ENCODE results near the gene IFT74.
"Not testable (repeated sequence)": the region's sequence is repeated elsewhere in the genome, so short reads cannot be mapped to it uniquely, and the experiment has no call there.

Gene IFT74

DNA sequence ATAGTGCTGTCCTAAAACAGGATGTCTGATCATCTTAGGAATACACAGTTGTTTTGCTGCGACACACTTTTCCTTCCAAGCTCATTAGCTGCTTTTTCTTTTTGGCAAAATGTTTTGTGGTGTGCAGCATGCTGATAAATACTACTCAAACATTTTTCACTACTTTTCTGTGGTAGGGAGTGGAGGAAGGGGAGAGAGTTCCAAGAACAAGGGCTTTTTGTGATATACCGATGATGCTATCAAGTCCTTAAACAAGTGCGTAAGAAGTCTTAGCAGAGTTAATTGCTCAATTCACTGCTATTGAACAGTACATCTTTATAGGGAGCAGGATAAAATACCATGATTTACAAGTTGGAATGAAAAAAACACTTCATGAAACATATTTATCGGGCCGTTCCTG lies 129.2 kb downstream of the IFT74 start:
- DNase-seq: no peak

DNA sequence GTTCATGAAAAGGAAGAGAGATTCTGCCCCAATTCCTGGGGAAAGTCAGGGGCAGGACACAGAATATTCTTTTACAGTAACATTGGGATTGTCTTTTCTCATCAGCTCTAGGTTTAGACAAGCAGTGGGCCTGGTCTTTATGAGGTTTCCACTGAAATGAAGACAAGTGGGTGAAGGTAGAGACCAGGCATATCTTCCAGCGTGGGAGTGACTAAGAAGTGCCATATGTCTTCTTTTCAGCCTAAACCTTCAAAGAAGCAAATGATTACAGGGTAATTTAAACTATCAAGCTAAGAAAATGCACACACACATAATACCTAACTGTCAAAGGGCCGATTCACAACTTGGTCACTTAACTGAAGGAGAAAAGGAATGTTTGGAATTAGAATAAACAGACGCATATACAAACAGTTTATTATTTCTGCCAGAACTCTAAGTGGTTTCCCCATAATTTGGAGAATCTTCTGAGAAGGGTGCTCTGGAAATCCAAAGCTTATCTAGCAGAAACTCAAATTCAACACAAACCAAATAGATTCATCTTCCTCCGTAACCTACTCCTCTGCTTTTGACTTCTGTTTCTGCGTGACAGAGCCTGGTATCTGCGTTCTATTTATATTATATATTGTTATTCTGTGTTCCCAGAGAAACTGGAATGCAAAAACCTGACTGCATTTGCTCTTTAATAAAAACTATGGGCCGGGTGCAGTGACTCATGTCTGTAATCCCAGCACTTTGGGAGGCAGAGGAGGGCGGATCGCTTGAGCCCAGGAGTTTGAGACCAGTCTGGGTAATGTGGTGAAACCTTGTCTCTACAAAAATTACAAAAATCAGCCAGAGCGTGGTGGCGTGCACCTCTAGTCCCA lies 130.8 kb downstream of the IFT74 start:
- no peak for DNase-seq

DNA sequence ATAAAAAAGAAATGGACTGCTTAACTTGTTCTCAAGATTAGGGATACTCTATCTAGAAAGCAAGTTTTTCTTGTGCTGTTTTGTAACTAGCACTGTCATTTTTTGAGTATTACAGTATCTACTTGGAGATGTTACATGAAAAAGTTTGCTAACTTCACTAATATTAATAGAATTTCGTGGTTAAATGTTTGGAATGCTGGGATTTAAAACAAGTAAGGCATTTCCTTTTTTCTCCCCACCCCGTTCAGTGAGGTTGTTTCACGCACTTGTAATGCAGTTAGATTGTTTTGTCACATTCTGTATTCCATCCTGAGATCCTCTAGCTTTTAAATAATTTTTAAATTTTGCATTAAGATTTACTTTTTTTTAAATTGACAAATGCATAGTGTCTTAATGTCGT lies 132.8 kb downstream of the IFT74 start:
- DNase-seq: no peak

DNA sequence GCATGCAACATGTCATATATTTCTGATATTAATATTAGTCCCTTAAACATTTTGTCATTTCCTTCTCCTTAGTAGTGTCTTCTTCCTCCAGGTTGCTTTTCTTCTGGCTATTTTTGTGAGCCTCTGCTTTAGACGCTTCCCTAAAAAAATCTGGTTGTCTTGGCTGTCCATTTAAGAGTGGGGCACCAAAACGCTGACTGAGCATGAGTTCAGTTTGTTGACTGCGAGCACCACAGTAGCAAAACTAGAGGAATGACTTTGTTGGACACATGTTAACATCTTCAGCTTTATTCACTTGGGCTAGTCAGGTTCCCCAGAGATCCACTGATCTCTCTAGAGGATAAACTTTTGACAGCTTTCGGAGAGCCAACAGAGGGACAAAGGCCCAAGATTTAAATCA lies 133.5 kb downstream of the IFT74 start:
- DNase-seq: no peak

DNA sequence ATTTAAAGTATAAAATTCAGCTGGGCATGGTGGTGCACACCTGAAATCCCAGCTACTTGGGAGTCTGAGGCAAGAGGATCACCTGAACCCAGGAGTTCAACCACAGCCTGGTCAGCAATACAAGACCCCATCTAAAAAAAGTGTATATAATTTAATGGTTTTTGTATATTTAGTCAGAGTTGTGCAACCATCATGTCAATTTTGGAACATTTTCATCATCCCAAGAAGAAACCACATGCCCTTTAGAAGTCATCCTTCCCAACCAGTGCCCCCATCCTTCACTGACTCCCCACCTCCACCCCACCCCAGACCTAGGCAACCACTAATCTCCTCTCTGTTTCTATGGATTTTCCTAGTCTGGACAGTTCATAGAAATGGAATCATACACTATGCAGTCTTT lies 134.0 kb downstream of the IFT74 start:
- no peak for DNase-seq

DNA sequence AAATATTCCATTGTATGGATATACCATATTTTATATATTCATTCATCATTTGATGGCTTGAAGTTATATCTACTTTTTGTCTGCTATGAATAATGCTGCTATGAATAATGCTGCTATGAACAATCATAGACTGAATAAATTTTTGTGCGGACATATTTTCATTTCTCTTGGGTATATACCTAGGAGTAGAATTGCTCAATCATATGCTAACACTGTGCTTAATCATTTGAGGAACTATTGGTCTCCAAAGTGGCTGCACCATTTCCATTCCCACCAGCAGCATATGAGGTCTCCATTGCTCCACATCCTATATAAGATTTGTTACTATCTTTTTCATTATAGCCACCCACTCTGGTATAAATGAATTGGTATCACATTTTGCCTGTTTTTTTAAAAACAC lies 134.5 kb downstream of the IFT74 start:
- DNase-seq: no peak

DNA sequence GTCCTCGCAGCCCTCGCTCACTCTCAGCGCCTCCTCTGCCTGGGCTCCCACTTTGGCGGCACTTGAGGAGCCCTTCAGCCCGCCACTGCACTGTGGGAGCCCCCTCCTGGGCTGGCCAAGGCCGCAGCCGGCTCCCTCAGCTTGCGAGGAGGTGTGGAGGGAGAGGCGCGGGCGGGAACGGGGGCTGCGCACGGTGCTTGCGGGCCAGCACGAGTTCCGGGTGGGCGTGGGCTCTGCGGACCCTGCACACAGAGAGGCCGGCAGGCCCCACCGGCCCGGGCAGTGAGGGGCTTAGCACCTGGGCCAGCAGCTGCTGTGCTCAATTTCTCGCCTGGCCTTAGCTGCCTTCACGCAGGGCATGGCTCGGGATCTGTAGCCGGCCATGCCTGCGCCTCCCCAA lies 136.3 kb downstream of the IFT74 start:
- not testable (repeated sequence) for DNase-seq

DNA sequence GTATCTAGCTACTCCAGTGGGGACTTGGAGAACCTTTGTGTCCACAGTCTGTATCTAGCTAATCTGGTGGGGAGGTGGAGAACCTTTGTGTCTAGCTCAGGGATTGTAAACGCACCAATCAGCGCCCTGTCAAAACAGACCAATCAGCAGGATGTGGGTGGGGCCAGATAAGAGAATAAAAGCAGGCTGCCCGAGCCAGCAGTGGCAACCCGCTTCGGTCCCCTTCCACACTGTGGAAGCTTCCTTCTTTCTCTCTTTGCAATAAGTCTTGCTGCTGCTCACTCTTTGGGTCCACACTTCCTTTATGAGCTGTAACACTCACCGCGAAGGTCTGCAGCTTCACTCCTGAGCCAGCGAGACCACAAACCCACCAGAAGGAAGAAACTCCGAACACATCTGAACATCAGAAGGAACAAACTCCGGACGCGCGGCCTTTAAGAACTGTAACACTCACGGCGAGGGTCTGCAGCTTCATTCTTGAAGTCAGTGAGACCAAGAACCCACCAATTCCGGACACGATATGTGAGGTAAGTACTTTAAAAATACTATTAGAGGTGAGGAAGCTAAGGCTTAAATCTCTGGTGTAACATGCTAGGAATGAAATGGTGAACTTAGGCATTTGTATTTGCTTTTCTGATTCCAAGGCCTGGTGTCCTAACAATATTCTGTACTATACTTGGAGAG lies 137.3 kb downstream of the IFT74 start:
- not testable (repeated sequence) for DNase-seq

DNA sequence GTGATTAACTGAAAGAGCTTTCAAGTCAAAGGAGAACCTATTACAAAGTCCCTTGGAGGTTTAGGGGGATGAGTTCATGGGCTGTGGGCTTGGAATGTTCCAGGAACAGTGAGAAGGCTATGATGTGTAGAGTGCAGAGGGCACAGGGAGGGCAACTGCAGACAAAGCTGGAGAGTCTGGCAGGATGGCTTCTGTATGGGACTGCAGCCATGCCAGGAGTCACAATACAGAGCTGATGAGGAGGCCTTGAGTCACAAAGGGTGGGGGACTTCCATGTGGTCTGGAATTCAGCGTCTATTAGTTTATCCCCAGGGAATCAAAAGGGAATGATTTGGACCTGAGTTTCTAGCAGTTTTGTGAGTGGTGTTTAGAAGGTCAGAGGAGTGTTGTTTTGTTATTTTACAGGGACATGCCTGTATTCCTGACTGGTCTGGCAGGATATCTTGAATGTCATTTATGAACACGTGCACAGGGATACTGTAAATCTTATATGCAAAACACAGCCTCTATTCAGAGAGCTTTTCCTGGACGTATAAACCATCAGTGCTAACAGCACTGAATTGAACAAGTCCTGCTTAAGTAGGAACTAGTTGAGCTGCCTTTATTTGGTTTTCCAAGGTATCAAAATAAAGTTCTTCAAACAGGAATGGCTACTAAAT lies 138.6 kb downstream of the IFT74 start:
- DNase-seq: no peak

DNA sequence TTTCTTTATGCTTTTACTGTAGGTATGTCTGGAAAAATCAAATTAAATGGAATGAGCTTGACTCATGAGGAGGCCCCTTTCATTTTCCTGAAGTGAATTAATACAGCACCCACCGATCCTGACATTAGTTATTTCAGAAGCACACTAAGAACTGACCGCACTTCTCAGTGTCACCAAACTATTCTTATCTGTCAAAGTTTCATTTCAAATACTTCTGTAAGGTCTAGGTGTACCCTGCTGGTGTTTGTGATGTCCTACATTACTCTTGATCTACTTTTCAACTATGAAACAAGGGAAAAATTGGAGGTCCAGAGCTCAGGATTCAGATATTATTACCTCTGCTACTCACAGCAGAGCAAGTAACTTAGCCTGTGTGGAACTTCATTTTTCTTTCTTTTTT lies 151.0 kb downstream of the IFT74 start:
- no peak for DNase-seq

DNA sequence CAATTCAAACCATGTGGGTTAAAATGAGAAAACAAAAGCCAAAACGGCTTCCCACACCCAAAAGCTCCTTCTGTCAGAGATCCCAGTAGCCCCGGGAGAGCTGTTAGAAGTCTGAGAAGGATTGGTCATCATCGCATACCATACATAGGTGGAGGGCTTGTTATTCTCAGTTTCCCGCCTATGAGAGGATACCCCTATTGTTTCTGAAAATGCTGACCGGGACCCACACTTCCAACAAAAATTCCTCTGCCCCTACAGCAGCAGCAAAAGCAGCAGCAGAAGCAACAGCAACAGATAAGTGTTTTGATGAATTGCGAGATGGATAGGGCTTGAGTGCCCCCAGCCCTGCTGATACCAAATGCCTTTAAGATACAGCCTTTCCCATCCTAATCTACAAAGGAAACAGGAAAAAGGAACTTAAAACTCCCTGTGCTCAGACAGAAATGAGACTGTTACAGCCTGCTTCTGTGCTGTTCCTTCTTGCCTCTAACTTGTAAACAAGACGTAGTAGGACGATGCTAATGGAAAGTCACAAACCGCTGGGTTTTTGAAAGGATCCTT lies 152.8 kb downstream of the IFT74 start, which contains the start of gene TEK:
Gene TEK, plus strand, starts transcription at position 245 of the 561 bp plus-strand sequence. CDS start 366 bp downstream, outside the sequence.
- DNase-seq: no peak

DNA sequence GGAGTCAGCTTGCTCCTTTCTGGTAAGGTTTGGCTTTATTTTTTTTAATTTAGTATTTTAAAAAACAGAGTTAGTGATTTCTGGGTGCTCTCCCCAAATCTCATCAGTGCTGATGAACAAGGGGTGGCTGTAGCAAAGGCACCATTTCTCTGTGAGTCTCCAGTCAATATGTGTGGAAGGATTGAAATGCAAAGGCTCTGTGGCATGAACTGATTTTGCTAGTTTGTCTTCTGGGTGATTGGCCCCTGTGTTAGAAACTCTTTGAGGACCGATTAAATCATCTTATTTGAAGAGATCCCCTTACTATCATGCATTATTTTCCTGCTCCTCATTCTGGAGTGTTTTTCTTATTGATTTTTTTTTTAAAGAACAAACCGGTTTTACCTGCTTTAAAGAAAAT lies 153.4 kb downstream of the IFT74 start:
- no peak for DNase-seq

DNA sequence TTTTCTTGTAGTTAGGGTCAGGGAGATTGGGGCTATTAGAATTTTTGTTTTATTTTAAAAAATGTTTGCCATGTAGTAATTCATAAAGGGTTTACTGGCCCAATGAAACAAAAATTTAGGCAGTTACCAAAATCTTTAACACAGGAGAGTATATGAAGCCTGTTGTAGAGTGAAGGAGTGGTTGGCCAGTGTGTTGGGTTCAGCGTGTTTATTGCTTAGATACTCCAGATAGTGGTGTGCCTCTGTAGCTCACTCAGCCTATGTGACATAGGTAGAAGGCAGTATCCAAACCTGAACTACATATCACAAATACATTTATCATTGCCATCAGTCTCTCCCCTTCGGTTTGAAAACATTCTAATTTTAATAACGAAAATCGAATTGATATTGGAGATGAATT lies 154.0 kb downstream of the IFT74 start:
- DNase-seq: no peak

DNA sequence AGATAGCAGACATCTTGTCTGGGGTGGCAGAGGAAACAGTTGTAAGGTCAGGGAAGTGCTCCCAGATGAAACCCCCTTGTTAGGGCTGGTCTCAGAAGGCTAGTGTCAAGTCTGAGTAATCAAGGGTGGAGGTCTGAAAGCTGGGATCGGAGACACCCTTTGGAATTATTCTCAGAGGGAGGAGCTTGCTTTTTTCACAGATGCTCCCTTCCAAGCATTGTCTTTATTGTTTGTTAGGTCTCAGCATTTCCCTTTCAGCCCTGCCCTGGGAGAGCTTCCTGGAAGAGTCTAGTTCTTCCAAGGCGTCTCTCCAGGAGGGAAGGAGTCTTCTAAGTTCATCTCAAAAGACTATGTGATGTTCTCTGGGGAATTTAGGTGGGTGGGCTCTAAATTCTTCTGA lies 156.0 kb downstream of the IFT74 start:
- no peak for DNase-seq
